Activated CD4-positive, alpha-beta T cell treated with anti-CD3 and anti-CD28 coated beads for 48 hours (primary cell): ENCODE data around the gene SOX6.
"Not testable (repeated sequence)": the region's sequence is repeated elsewhere in the genome, so short reads cannot be mapped to it uniquely, and the experiment has no call there.

Experiments
- DNase-seq: peaks from one replicate; pipeline ENCODE4 v3.0.0-alpha.2; 2020

The SOX6 gene

DNA sequence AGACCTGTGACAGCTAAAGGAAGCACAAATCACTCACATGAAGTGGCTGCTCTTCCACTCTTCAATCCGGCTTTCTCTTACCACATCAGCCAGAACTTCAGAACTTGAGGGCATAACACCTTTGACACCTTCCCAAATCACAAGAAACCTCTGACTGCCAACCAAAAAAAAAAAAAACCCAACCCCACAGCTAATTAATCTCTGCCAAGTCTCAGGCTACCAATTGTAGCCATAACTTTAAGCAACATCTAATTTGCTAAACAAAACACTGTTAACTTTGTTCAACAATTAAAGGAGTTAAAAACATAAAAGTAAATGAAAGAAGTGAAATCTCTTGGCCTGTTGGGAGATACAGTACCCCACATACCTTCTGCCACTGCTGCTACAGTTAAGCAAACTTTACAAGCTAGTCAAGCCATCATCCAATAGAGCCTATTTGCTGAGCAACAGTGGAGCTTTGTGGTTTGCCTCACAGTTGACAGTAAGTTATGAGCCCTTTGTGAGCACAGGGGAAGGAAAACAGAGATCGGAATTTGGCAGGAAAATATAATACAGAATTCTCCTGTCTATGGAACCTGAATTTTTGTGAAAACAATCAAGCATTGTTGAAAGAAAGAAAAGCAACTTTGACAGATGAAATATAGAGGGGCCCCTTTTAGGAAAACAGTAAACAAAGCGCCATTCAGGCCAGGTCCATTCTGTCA lies at the start of gene SOX6:
SOX6 (minus strand) TSS at position 490 of the 704 bp plus-strand sequence. CDS start 15,298 bp downstream, outside the sequence.
- no peak for DNase-seq

GRCh38 chr11:16404781-16405285 lies 48.5 kb upstream of the SOX6 start:
- DNase-seq, result no peak

DNA sequence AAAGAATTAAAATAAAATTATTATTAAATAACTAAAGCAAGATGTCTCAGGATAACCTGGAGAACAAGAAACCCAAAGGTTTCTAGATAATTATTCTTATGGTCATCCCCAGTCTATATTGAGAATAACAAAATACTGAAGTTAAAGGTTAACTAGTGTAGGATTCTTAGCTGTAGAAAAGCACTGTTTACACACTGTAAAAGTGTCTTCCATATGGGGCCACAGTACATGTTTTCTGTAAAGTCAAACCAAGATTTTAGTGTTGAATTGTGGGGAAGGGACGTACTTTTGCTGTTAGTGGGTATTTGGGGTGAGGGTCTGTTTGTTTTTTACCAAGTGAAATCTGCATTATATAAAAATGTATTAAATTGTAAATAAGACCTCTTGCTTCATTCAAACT lies 47.5 kb upstream of the SOX6 start:
- DNase-seq, result no peak

DNA sequence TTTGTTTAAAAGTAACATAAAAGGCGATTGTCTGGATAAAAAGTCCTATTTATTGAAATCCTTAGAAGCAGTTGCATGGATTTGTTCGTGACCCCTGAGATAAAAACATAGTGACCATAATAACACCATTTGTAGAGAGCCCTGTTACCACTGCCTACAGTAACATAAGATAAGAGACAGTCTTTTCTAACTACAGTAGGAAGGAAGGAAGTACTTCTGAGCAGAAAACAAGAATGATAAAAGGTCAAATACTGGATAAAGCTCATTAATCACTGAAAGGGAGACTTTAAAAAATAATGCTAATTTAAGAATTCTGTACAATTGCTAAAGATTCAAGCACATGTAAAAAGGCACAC lies 47.1 kb upstream of the SOX6 start:
- no peak for DNase-seq

DNA sequence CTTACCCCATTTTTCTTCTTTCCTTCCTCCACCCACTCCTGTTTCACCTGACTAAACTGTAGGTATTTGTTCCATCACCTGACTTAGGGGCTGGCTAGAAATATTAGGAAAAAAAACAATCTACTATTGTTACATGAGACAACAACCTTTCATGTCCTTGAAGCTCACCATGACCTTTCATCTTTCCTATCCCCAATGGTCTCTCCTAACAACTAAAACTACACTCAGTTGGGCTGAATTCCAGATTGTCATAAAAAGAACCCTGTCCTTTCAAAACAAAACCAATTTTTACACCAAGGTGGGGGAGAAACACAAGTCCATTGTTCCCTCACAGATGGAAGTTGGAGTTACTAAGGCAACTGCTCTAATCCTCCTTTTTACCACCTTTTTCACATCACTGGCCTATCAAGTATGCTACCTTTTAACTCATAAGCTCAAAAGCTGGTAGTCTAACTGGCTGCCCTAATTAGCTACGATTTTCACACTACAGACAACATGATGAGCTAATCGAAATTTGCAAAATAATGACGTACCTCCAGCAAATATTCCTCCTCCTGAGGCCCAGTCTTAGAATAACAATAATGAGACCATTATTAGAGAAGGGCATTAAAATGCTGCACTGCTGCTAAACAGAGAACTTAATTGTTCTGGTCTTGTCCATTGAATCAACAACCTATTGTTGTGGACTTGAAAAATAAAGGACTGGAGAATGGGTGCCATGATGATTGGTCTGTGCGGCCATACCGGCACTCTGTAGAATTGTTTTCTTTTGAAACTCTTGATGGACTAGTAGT lies 46.5 kb upstream of the SOX6 start:
- DNase-seq, result no peak

DNA sequence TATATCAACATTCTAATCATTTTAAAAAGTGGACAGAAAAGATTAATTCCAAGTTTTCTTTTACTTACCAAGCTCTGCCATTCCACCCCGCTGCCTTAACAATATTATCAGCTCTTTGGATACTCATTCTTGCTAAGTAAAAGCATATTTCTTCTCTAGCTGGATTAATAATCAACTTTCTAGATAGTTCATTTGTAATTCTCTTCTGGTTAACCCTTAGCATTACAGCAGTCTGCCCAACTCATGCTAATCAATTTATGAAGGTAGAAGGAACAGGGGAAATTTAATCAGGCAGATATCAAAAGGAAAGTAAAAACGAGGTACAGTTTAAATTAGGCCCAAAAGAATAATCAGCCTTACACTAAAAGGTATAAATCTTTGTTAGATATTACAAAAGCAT lies 41.0 kb upstream of the SOX6 start:
- no peak for DNase-seq

DNA sequence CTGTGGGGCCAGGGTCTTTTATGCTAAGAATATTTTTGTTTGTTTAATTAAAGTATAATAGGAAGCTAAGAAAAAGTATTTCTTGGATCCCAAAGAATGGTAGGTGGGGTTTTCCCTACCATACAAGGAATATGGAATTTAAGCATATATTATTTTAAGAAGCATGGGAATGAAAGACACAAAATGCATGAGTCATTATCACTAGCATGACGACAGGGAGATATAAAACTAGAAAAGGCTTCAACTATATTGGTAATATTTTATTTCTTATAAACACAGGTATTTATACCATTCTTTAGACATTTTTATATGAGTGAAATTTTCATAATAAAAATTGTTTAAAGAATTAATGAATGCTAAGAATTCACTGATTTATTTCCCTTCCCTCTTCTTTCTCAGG lies 39.3 kb upstream of the SOX6 start:
- no peak for DNase-seq

DNA sequence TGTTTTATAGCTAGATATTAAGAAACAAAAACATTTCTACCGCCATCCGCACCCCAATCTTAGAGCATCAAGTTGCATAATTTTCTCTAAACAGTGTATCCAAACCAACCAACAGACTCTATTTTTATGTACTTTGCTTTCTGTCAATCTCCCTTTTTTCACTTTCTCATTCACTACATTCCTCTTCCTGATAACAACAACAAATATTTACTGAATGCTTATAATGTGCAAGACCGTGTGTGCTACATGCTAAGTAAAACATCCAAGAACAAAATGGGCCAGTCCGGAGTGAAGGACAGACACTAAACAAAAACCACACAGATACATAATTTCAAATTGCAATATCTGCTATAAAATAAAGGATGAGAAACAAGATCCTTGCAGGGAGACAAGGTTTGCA lies 38.6 kb upstream of the SOX6 start:
- DNase-seq, result no peak

DNA sequence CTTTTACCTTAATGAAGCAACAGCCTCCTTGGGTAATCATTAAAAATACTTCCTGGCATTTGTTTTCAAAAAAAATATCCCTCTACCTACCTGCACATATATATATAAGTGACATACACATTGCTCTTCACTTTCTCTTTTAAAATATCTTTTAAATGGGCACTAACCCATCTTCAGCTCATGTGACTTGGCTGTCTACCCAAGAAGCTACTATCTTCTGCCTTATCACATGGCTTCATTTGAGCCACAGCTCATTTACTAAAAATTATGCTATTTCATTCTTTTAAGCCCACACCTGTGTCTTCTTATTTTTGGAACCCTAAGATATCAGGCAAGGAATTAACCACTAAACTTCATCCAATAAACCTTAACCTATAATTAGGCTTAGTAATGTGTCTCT lies 37.0 kb upstream of the SOX6 start:
- DNase-seq, result no peak

DNA sequence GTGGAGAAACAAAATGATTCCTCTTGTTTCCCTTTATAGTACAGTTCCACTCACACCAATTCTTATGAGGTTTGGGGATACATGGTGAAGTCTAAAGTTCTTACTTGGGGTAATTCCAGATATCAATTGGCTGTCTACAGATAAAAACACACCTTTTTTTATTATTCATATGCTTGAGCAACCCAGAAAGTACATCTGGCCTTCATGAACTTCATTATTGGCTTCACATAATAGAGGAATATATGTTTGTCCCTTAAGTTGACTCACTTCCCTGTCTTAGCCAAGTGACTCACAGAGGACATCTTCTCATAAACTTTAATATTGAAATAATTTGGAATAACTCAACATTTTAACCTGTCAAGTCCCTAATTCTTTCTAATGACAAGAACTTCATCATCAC lies 36.3 kb upstream of the SOX6 start:
- DNase-seq, result no peak

DNA sequence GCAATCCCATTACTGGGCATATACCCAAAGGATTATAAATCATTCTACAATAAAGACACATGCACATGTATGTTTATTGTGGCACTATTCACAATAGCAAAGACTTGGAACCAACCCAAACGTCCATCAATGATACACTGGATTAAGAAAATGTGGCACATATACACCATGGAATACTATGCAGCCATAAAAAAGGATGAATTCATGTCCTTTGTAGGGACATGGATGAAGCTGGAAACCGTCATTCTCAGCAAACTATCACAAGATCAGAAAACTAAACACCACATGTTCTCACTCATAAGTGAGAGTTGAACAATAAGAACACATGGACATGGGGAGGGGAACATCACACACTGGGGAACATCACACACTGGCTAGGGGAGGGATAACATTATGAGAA lies 34.5 kb upstream of the SOX6 start:
- DNase-seq, result not testable (repeated sequence)

GRCh38 chr11:16385099-16385498 lies 28.8 kb upstream of the SOX6 start:
- DNase-seq, result no peak

DNA sequence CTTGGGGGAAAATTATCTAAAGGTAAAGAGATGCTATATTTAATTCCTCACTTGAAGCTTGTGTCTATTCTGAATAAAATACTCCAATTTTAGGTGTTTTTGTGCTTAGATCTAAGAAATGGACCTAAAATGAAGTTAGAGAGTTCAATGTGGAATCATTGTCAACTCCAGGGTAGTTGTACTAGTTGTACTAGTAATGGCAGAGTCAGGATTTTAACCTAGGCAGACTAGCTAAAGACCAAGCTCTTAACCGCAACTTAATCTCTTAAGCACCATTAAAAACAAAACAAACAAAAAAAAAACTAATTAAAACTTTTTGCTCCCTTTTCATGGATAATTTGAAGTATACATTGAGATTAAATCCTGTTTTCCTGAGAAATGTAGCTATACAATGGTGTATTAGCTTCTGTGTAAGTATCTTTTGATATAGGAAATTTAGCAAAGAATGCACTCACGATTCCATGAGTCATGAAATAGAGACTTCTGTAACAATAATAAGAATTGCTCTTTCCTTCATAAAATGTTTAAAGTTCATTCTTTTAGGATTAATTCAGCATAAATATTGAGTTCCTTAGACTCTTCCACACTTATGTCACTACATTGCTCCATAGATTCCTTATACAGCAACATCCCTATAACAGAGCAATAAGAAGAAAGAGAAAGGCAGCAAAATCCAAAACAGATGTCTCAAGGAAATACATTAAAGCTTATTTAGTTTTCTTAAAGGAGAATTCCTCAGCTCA lies 26.5 kb upstream of the SOX6 start:
- no peak for DNase-seq

DNA sequence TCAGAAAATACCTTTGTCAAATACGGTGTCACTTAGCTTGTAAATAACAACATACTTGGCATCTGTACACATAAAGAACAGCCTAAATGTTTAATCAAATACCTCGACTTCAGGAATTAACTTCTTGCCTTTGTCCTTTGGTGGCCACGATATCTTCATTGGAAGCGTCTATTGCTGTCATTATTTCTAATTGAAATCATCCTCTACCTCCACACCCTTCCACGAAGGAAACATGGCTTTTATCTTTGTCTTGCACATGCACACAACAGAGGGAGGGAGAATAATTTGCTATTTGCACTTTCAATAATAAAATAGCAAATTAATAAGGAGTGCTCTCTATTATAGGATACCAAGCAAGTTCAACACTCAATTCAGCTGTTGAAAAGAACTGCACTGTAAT lies 25.8 kb upstream of the SOX6 start:
- no peak for DNase-seq

- no peak for DNase-seq
Measured at GRCh38 chr11:16380941-16381568, 24.7 kb upstream of the SOX6 start.

- DNase-seq, result no peak
Measured at GRCh38 chr11:16378906-16379305, 22.6 kb upstream of the SOX6 start.

GRCh38 chr11:16377746-16378145 lies 21.4 kb upstream of the SOX6 start:
- DNase-seq, result no peak

- not testable (repeated sequence) for DNase-seq
Measured at GRCh38 chr11:16375664-16376063, 19.3 kb upstream of the SOX6 start.

- no peak for DNase-seq
Measured at GRCh38 chr11:16373768-16374167, 17.4 kb upstream of the SOX6 start.

- DNase-seq, result no peak
Measured at GRCh38 chr11:16372355-16372754, 16.0 kb upstream of the SOX6 start.

- no peak for DNase-seq
Measured at GRCh38 chr11:16367252-16367651, 10.9 kb upstream of the SOX6 start.

DNA sequence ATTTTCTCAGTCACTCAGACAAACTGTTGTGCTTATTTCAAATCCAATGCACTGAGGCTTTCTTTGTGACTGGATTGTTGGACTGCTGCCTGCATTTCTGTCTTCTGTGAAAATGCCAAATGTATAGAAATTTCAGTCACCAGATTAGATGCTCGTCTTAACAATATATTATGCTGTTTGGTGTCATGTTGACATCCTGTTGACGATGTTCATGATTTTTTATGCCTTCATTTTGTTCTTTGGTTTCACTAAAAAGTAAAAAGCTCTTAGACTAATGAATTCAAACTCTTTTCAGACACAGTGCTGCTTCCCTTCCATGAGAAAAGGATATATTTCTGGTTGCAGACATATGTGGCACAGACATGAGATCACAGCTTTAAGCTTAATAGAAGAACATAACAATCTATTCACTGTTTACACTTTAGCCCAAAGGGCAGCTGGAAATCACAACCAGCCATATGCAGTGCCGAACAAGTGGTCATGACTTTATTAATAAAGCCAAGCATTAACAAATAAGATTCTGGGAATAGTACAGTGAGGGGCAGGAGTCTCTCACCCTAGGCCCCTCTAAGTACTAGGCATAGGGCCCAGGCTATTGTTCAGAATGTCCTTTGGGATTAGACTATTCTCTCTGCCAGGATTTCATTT lies 9.4 kb upstream of the SOX6 start:
- no peak for DNase-seq

- DNase-seq, result no peak
Measured at GRCh38 chr11:16364254-16364653, 7.9 kb upstream of the SOX6 start.
